ENCODE measurements around the gene TSSK6.

DNA sequence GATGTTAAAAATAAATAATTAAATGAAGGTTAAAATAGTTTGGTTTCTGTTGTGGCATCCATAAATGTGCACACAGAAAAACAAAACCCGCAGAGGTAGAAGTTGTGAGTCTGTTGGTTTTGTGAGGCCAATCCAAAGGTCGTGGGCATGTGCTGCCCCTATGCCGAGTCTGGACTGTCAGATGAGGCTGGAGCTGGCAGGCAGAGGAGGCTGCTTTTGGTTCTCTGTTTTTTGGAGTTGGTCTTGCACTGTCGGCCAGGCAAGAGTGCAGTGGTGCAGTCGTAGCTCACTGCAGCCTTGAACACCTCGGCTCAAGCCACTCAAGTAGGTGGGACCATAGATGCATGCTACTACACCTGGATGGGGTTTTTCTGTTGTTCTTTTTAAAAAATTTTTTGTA is 43.7 kb downstream of the TSSK6 start:
- no peak for TF ChIP-seq EP300 (IDR thresholded peaks at IDR 0.05; ENCODE audit: low read depth)
- no peak for TF ChIP-seq POLR2A (IDR thresholded peaks at IDR 0.05)
- TF ChIP-seq, protein P1, sequence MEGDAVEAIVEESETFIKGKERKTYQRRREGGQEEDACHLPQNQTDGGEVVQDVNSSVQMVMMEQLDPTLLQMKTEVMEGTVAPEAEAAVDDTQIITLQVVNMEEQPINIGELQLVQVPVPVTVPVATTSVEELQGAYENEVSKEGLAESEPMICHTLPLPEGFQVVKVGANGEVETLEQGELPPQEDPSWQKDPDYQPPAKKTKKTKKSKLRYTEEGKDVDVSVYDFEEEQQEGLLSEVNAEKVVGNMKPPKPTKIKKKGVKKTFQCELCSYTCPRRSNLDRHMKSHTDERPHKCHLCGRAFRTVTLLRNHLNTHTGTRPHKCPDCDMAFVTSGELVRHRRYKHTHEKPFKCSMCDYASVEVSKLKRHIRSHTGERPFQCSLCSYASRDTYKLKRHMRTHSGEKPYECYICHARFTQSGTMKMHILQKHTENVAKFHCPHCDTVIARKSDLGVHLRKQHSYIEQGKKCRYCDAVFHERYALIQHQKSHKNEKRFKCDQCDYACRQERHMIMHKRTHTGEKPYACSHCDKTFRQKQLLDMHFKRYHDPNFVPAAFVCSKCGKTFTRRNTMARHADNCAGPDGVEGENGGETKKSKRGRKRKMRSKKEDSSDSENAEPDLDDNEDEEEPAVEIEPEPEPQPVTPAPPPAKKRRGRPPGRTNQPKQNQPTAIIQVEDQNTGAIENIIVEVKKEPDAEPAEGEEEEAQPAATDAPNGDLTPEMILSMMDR (IDR thresholded peaks at IDR 0.05) = no peak
- no peak for TF ChIP-seq POLR2AphosphoS5 (IDR thresholded peaks at IDR 0.05)
